MCF 10A (cell line): ENCODE measurements around the gene TMEM9. TPM values are rescaled to one million over a fixed set of nuclear protein-coding genes. Genes with fewer than 3 reads are reported as not detected.

Experiments used
- BruUV-seq: library from RNA; stranded (reverse); fragments of 400-500 nt; replicated peaks from 2 replicates; lab custom pipeline; 2021; lab: Mats Ljungman, UMichigan
- CTCF ChIA-PET: fragments of 300-600 bp; sonication (Branson Sonifier 250); formaldehyde crosslinking; extraction: SDS; loops from one replicate; lab custom pipeline; 2021; ENCODE audit warnings: antibody characterized with exemption, inconsistent platforms; lab: Yijun Ruan, JAX
- POLR2A ChIA-PET: fragments of 300-600, 350-650 bp; sonication (Branson Sonifier 250); formaldehyde crosslinking; extraction: SDS; loops from one replicate; lab custom pipeline; 2020; ENCODE audit warnings: antibody characterized with exemption, inconsistent platforms; lab: Yijun Ruan, JAX
- DNase-seq: peaks from one replicate; pipeline ENCODE4 v3.0.0-alpha.2; 2018; ENCODE audit not compliant: unreplicated experiment
- H3K27ac Mint-ChIP-seq: one replicate; pipeline ENCODE4 v1.8.0; 2022; ENCODE audit warnings: mild to moderate bottlenecking, low read depth, mixed read lengths; ENCODE audit not compliant: unreplicated experiment
- H3K27me3 Mint-ChIP-seq: one replicate; pipeline ENCODE4 v1.8.0; 2022; ENCODE audit warnings: mixed read lengths; ENCODE audit not compliant: insufficient read depth, unreplicated experiment
- H3K36me3 Mint-ChIP-seq: one replicate; pipeline ENCODE4 v1.8.0; 2022; ENCODE audit warnings: mild to moderate bottlenecking, moderate library complexity, mixed read lengths; ENCODE audit not compliant: insufficient read depth, unreplicated experiment
- H3K4me1 Mint-ChIP-seq: one replicate; pipeline ENCODE4 v1.8.0; 2022; ENCODE audit warnings: mixed read lengths; ENCODE audit not compliant: insufficient read depth, unreplicated experiment
- H3K4me3 Mint-ChIP-seq: one replicate; pipeline ENCODE4 v1.8.0; 2022; ENCODE audit warnings: mild to moderate bottlenecking, moderate library complexity, mixed read lengths; ENCODE audit not compliant: unreplicated experiment
- H3K9me3 Mint-ChIP-seq: one replicate; pipeline ENCODE4 v1.8.0; 2022; ENCODE audit warnings: mixed read lengths; ENCODE audit not compliant: unreplicated experiment
- CTCF ChIP-seq: fragments of 200-600 bp; IDR thresholded peaks from one replicate; pipeline ENCODE4 v1.8.0; 2022; ENCODE audit warnings: antibody characterized with exemption, mild to moderate bottlenecking; ENCODE audit not compliant: unreplicated experiment
- intact Hi-C: fragments of 100-400 bp; cut with micrococcal nuclease; formaldehyde crosslinking; loops from 2 replicates; pipeline ENCODE4 v1.14.1; 2022
- total RNA-seq: library from RNA; stranded (reverse); gene quantifications from 2 replicates; pipeline ENCODE4 v1.2.3, GENCODE V29; 2022

Gene TMEM9
- total RNA-seq, 1 experiment from 2014 or later, result 67.2 TPM

- ChIA-PET POLR2A (interaction anchor here (0.7 kb wide), 1 partner anchor 10 kb away, joined by 3 read pairs; no protein-coding TSS in a partner anchor), CTCF (interaction anchor here (0.5 to 6.9 kb wide), 5 partner anchors 9 to 732 kb away, joined by 3 to 46 read pairs (median 3); partner anchors contain the start of gene CACNA1S)
- Mint-ChIP-seq H3K27me3 (peaks cover 20% of the 10 kb centered on the region), H3K4me1 (no peaks in the 10 kb centered on the region), H3K9me3 (no peaks in the 10 kb centered on the region), H3K4me3 (no peak overlapping the region), H3K36me3 (peaks cover 4% of the 10 kb centered on the region), H3K27ac (no peak overlapping the region)
- DNase-seq, result no peak
- no peak for TF ChIP-seq CTCF
- no TSS peak for BruUV-seq
- intact Hi-C loops, result no loop called here
These were observed 59.4 kb downstream of the TMEM9 start for GRCh38 chr1:201094832-201095231.

GRCh38 chr1:201093962-201094361 is 60.3 kb downstream of the TMEM9 start:
- POLR2A ChIA-PET, result no interaction called here
- H3K4me1 Mint-ChIP-seq, result peaks cover 7% of the 10 kb centered on the region
- no peak overlapping the region for H3K27ac Mint-ChIP-seq
- intact Hi-C loops, result no loop called here
- H3K36me3 Mint-ChIP-seq, result peaks cover 4% of the 10 kb centered on the region
- no peaks in the 10 kb centered on the region for H3K9me3 Mint-ChIP-seq
- no TSS peak for BruUV-seq
- DNase-seq, result no peak
- CTCF ChIA-PET, result interaction anchor here (0.5 to 6.9 kb wide), 4 partner anchors 8 to 733 kb away, joined by 3 to 46 read pairs (median 14); partner anchors contain the start of gene CACNA1S
- H3K27me3 Mint-ChIP-seq, result peaks cover 20% of the 10 kb centered on the region
- no peak overlapping the region for H3K4me3 Mint-ChIP-seq
- TF ChIP-seq CTCF, result no peak

GRCh38 chr1:201093561-201093960 is 60.7 kb downstream of the TMEM9 start:
- Mint-ChIP-seq H3K4me3 (no peak overlapping the region), H3K36me3 (peaks cover 4% of the 10 kb centered on the region), H3K9me3 (no peaks in the 10 kb centered on the region), H3K27me3 (peaks cover 21% of the 10 kb centered on the region), H3K4me1 (peaks cover 7% of the 10 kb centered on the region), H3K27ac (no peak overlapping the region)
- no peak for TF ChIP-seq CTCF
- intact Hi-C loops, result no loop called here
- ChIA-PET POLR2A (no interaction called here), CTCF (interaction anchor here (0.7 to 6.9 kb wide), 2 partner anchors 21 to 270 kb away, joined by 3 to 46 read pairs; partner anchors contain the start of gene CACNA1S)
- no peak for DNase-seq
- BruUV-seq, result no TSS peak

GRCh38 chr1:201092738-201093137 is 61.5 kb downstream of the TMEM9 start:
- intact Hi-C loops, result no loop called here
- H3K4me1 Mint-ChIP-seq, result peaks cover 7% of the 10 kb centered on the region
- no peak overlapping the region for H3K4me3 Mint-ChIP-seq
- H3K27ac Mint-ChIP-seq, result no peak overlapping the region
- POLR2A ChIA-PET, result no interaction called here
- H3K36me3 Mint-ChIP-seq, result peaks cover 4% of the 10 kb centered on the region
- TF ChIP-seq CTCF, result no peak
- peaks cover 21% of the 10 kb centered on the region for H3K27me3 Mint-ChIP-seq
- no TSS peak for BruUV-seq
- no peak for DNase-seq
- no peaks in the 10 kb centered on the region for H3K9me3 Mint-ChIP-seq
- CTCF ChIA-PET, result no interaction called here
